Measurements from ENCODE around the gene XYLT1. TPM values are rescaled to one million over a fixed set of nuclear protein-coding genes. Genes with fewer than 3 reads are reported as not detected.
"Not testable (repeated sequence)": the region's sequence is repeated elsewhere in the genome, so short reads cannot be mapped to it uniquely, and the experiment has no call there.

Gene XYLT1
- total RNA-seq, 2 donors from 2014 or later: 5.1 to 19.3 TPM

GRCh38 chr16:17508303-17508702 is 37.5 kb upstream of the XYLT1 start:
- 93% methylated on average over 9 of the region's 9 CpGs for WGBS
- no peak for DNase-seq (ENCODE audit: low spot score)
- no peaks in the 10 kb centered on the region for H3K4me1 ChIP-seq (replicated peaks)
- intact Hi-C loops (cut with DNase I): no loop called here
- H3K9me3 ChIP-seq: no peaks in the 10 kb centered on the region
- no peak overlapping the region for H3K27ac ChIP-seq
- TF ChIP-seq POLR2A (IDR thresholded peaks at IDR 0.05) (no peak), POLR2AphosphoS5 (IDR thresholded peaks at IDR 0.05) (no peak)
- TF ChIP-seq, protein P1, sequence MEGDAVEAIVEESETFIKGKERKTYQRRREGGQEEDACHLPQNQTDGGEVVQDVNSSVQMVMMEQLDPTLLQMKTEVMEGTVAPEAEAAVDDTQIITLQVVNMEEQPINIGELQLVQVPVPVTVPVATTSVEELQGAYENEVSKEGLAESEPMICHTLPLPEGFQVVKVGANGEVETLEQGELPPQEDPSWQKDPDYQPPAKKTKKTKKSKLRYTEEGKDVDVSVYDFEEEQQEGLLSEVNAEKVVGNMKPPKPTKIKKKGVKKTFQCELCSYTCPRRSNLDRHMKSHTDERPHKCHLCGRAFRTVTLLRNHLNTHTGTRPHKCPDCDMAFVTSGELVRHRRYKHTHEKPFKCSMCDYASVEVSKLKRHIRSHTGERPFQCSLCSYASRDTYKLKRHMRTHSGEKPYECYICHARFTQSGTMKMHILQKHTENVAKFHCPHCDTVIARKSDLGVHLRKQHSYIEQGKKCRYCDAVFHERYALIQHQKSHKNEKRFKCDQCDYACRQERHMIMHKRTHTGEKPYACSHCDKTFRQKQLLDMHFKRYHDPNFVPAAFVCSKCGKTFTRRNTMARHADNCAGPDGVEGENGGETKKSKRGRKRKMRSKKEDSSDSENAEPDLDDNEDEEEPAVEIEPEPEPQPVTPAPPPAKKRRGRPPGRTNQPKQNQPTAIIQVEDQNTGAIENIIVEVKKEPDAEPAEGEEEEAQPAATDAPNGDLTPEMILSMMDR (IDR thresholded peaks at IDR 0.05): no peak
- no peaks in the 10 kb centered on the region for H3K36me3 ChIP-seq
- no peak overlapping the region for H3K4me3 ChIP-seq
- H3K27me3 ChIP-seq (replicated peaks; ENCODE audit: insufficient read depth): no peaks in the 10 kb centered on the region

DNA sequence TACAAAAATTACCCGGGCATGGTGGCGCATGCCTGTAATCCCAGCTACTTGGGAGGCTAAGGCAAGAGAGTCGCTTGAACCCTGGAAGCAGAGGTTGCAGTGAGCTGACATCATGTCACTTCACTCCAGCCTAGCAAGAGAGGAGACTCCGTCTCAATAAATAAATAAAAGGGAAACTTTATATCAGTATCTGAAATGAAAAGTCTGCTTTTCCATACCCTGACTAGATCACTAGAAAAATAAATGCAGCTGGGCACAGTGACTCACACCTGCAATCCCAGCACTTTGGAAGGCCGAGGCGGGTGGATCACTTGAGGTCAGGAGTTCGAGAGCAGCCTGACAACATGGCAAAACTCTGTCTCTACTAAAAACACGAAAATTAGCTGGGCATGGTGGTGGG is 36.8 kb upstream of the XYLT1 start:
- DNase-seq (ENCODE audit: low spot score); H3K4me3 ChIP-seq; H3K9me3 ChIP-seq; H3K27me3 ChIP-seq (replicated peaks; ENCODE audit: insufficient read depth); intact Hi-C loops (cut with DNase I); H3K27ac ChIP-seq; H3K36me3 ChIP-seq; H3K4me1 ChIP-seq (replicated peaks): not testable (repeated sequence)
- 74% methylated on average over 8 of the region's 8 CpGs for WGBS

- DNase-seq (ENCODE audit: low spot score); H3K27ac ChIP-seq; H3K9me3 ChIP-seq; H3K36me3 ChIP-seq; intact Hi-C loops (cut with DNase I); H3K27me3 ChIP-seq (replicated peaks; ENCODE audit: insufficient read depth); H3K4me1 ChIP-seq (replicated peaks); H3K4me3 ChIP-seq: not testable (repeated sequence)
- 88% methylated on average over 8 of the region's 26 CpGs for WGBS
Measured at GRCh38 chr16:17505828-17506227, 35.1 kb upstream of the XYLT1 start.

GRCh38 chr16:17504050-17504449 is 33.3 kb upstream of the XYLT1 start:
- no peak for DNase-seq (ENCODE audit: low spot score)
- no peaks in the 10 kb centered on the region for H3K27me3 ChIP-seq (replicated peaks; ENCODE audit: insufficient read depth)
- no peaks in the 10 kb centered on the region for H3K9me3 ChIP-seq
- WGBS: 57% methylated on average over 2 of the region's 2 CpGs
- no peak overlapping the region for H3K27ac ChIP-seq
- TF ChIP-seq POLR2AphosphoS5 (IDR thresholded peaks at IDR 0.05) (no peak), POLR2A (IDR thresholded peaks at IDR 0.05) (no peak)
- TF ChIP-seq, protein P1 (IDR thresholded peaks at IDR 0.05): no peak
- no peak overlapping the region for H3K4me3 ChIP-seq
- no peaks in the 10 kb centered on the region for H3K36me3 ChIP-seq
- intact Hi-C loops (cut with DNase I): no loop called here
- no peaks in the 10 kb centered on the region for H3K4me1 ChIP-seq (replicated peaks)

DNA sequence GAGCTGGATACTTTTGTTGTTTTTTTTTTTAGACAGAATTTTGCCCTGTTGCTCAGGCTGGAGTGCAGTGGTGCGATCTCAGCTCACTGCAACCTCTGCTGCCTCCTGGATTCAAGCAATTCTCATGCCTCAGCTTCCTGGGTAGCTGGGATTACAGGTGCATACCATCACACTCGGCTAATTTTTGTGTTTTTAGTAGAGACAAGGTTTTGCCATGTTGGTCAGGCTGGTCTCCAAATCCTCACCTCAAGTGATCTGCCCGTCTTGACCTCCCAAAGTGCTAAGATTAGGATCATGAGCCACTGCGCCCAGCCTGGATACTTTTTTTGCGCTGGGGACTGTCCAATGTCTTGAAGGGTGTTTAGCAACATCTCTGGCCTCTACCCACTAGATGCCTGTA is 32.6 kb upstream of the XYLT1 start:
- TF ChIP-seq POLR2AphosphoS5 (IDR thresholded peaks at IDR 0.05) (no peak), POLR2A (IDR thresholded peaks at IDR 0.05) (no peak)
- TF ChIP-seq, protein P1 (IDR thresholded peaks at IDR 0.05): no peak
- no peaks in the 10 kb centered on the region for H3K36me3 ChIP-seq
- intact Hi-C loops (cut with DNase I): no loop called here

DNA sequence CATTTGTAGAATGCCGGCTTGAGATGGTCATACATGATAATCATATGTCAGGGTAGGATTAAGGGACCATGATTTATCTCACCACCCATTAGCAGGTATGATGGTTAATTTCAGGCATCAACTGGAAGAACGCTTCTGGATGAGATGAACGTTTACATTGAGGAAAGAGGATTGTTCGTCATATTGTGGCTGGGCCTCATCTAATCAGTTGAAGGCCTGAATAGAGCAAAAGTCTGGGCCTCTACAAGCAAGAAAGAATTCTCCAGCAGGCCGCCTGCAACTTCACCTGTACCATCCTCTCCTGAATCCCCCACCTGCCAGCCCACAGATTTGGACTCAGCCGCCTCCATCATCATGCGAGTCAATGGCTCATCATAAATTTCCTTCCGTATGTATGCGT is 30.6 kb upstream of the XYLT1 start:
- Histone ChIP-seq H3K4me3 (no peak overlapping the region), H3K4me1 (replicated peaks) (no peaks in the 10 kb centered on the region), H3K36me3 (no peaks in the 10 kb centered on the region), H3K27ac (no peak overlapping the region), H3K27me3 (replicated peaks; ENCODE audit: insufficient read depth) (no peaks in the 10 kb centered on the region), H3K9me3 (no peaks in the 10 kb centered on the region)
- no peak for TF ChIP-seq POLR2A (IDR thresholded peaks at IDR 0.05)
- TF ChIP-seq POLR2AphosphoS5 (IDR thresholded peaks at IDR 0.05): no peak
- TF ChIP-seq, protein P1 (IDR thresholded peaks at IDR 0.05): no peak
- WGBS: 77% methylated on average over 9 of the region's 9 CpGs
- no peak for DNase-seq (ENCODE audit: low spot score)
- intact Hi-C loops (cut with DNase I): no loop called here

More for the DNA sequence above, 32.6 kb upstream of the XYLT1 start:
- DNase-seq (ENCODE audit: low spot score): no peak
- no peaks in the 10 kb centered on the region for H3K9me3 ChIP-seq
- no peak overlapping the region for H3K27ac ChIP-seq
- 77% methylated on average over 5 of the region's 5 CpGs for WGBS
- no peaks in the 10 kb centered on the region for H3K4me1 ChIP-seq (replicated peaks)
- no peaks in the 10 kb centered on the region for H3K27me3 ChIP-seq (replicated peaks; ENCODE audit: insufficient read depth)
- H3K4me3 ChIP-seq: no peak overlapping the region
